ENCODE measurements around the gene SLC12A3.

The SLC12A3 gene

DNA sequence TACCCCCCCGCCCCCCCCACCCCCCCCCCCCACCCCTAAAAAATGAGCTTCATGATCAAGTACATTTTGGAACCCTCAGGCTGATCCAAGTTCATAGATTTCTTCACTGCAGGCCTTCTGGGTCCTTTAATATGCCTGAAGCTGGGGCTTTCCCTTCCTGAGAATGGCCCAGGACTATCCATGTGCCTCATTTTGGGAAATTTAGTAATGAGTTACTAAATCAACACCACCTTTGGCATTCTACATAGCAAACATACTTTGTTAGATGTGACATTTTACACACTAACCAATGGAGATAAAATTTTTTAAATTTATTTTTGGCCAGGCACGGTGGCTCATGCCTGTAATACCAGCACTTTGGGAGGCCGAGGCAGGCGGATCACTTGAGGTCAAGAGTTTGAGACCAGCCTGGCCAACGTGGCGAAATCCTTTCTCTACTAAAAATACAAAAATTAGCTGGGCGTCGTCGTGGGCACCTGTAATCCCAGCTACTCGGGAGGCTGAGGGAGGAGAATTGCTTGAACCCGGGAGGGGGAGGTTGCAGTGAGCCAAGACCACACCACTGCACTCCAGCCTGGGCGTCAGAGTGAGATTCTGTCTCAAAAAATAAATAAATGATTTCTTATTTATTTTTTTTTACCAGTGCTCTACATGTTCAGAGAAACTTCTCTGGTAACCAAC lies 81.0 kb downstream of the SLC12A3 start:
- DNase-seq = no peak

DNA sequence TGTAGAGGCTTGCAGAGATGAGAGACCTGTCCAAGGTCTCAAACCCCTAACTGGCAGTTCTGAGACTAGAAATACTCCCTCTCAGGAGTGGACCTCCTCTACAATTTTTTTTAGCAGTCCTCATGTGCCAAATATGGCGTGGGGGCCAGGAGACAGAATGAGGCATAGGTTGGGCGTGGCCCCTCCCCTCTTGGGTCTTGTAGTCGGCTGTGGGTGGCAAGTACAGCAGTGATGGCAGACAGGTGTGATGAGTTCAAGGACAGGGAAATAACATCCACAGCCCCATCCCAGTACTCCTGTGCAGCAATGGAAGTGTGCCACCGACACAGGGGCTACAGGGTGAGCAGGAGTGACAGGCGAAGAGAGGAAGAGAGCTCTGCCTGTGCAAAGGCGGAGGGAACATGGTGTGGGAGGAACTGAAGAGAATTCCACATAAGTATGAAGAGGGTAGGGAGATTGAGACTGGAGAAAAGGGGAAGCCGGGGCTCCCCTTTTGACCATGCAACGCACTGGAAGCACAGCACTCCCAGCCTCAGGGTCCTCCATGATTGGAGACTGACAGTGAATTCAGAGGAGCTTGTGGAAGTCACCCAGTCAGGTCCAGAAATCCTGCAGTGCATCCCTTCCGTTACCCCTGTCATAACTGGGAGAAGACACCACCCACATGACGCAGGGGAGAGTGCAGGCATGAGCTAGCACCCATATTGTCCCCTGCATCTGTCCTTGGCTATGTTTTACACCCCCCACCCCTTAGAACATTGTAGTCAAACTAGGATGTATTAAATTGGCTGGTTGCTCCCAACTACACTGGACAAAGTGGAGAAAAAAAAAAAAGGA lies 82.0 kb downstream of the SLC12A3 start:
- no peak for DNase-seq

DNA sequence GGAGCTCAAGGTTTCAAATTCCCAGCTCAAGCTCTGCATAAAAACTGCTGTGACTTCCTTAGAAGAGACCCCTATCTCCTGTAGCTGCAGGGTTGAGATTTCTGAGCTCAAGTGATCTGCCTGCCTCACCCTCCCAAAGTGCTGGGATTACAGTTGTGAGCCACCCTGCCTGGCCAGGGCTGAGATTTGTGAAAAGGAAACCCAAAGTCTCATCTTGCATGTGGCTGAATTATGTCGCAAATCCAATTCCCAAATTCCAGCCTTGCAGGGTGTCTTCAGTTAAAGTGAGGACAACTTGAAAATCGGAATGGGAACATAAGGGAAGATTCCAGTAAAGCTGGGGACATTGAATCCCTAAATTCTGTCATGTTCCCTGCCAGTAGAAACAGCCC lies 82.6 kb downstream of the SLC12A3 start:
- no peak for DNase-seq

DNA sequence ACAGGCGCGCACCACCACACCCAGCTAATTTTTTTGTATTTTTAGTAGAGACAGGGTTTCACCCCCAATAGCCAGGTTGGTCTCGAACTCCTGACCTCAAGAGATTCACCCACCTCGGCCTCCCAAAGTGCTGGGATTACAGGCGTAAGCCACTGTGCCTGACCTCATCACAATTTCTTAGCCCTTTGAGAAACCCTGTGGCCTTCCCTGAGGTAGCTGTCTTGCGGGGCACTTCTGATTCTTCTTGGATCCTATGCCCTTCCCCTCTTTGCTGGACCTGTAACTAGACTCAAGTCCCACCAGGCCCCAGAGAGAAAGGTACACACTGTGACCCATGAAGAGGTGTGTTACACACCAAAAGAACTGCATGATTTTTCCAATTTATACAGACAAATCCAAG lies 83.2 kb downstream of the SLC12A3 start:
- DNase-seq = no peak

DNA sequence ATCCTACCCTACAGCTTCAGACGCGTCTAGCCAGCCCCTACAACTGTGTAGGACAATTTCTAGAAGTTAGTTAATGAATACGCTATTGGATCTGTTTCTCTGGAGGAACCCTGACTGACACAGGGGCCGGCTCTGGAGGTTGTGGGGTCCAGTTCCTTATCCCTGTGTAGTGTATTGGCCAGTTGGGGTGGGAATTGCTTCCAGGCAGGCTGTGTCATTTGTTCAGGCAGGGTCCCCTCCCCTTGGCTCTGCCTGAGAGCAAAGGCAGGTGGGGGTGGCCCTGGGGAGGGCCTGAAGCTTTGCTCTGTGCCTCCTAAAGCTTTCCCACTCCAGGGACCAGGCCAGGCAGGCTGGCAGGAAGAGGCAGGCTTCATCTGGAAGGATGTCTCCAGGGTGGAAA lies 85.0 kb downstream of the SLC12A3 start:
- DNase-seq = no peak

DNA sequence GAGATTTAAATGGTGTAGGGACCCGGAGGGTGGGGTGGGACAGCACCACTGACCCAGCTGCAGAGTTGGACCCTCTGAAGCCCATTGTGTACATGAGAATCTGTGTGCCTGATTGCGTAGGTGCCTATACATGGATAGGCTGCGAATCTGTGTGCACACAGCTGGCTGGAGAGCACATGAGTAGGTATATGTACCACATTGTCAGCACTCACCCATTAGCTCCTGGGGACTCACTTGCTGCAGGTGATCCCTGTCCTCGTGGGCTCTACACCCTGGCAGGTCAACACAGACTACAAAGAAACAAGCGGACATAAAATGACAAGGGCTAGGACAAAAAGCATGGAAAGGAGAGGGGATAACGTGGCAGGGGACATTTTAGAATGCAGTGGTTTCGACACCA lies 85.4 kb downstream of the SLC12A3 start:
- no peak for DNase-seq

DNA sequence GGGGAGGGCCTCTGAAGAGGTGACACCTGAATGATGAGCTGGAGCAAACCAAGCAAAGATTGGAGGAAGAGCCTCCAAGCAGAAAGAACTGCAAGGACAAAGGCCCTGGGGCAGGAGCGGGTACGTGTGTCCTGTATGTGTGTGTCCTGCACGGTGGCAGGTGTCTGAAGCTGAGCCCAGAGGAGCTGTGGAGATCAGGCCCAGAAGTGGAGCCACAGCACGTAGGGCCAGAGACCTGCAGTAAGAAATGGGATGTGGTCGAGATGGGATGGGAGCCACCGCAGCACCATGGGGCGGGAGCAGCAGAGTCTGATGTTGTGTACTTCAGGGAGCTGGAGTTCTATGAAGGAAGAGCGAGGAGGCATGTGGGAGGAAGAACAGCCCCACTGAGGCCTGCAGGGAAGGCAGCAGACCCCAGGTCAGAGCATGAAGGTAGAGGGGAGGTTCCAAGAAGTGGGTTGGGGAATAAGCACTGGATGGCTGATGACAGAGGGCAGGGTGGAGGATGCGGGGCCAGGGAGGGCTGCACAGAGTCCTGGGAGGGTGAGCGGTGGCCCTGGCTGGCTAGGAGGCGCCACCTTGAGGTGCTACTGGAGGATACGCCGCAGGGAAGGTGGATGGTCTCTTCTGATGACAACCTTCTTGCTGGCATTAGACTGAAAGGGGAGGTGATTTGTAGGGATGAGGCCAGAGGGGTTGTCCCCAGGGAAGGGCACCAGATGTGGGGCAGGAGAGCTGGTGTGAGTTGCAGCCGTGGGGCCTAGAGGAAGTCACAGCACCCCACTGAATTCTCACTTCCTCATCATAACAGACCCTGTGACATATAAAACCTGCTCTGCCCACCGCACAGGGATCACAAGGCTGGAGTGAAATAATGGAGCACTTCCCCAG lies 86.1 kb downstream of the SLC12A3 start:
- DNase-seq = peak; percentile 32

DNA sequence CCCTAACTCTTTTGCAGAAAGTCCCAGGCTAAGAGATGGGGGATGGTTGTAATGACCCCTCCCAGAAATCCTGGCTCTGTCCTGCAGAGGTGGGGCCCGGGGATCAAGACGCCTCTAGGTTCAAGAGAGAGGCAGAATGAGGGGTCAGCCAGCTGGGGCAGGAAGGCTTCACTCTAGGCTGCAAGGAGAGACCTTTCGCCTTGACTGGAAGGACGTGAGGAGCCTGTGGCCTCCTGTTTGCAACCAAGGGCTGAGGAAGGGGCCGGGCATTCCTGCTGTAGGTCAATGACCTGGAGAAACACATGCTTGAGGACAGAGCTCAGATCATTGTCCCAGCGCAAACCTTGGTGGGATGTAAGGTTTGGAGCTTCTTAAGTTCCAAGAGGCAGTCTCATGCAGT lies 88.0 kb downstream of the SLC12A3 start:
- no peak for DNase-seq

DNA sequence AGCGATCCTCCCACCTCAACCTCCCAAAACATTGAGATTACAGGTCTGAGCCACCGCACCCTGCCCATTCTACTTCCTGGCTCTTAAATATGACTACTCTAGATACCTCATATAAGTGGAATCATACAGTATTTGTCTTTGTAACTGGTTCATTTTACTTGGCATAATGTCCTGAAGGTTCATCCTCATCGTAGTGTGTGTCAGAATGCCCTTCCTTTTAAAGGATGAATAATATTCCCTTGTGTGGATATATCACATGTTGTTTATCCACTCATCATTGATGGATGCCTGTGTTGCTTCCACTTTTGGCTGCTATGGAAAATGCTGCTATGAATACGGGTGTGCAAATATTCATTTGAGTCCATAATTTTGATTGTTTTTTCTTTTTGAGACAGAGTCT lies 91.1 kb downstream of the SLC12A3 start:
- DNase-seq = no peak

DNA sequence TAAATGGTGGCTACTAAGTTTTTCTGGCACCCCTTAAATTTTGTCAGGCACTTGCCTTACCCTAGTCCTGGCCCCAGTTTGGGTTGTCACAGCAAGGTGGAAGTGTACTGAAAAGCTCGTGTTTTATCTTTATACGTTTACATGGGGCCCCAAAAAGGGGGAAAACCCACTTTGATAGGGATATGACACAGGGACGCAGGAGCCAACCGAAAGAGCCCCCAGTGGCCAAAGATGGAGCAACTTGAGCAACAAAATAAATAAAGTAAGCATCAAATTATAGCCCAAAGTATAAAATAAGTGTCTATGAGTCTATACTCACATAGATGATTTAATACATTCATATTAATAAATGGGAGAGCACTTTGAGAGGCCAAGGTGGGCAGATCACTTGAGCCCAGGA lies 91.7 kb downstream of the SLC12A3 start:
- DNase-seq = no peak

DNA sequence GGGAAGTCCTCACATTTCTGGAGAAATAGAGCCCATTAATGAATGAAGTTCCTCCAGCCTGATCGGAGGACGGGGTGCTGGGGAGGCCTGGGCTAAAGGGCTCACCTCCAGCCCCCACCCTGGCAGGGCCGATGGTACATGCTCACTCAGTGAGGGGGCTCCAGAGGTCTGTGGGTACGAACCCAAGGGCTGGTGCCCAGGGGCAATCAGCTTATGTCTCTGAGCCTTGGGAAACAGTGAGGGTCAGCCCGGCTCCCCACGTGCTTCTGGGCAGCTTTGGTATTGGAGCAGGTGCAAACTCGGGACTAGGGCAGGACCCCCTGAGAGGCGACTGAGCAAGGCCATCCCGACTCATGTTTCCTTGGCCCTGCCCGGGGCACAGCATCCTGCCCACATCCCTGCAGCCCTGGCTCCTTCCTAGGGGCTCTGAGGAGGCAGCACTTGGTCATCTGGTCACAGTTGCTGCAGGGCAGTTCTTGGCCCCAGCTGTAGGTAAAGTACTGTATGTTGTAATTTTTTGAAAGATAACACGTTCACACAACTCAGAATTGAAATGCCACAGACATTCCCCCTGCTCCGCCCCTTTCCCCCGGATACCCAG lies 95.8 kb downstream of the SLC12A3 start:
- no peak for DNase-seq

DNA sequence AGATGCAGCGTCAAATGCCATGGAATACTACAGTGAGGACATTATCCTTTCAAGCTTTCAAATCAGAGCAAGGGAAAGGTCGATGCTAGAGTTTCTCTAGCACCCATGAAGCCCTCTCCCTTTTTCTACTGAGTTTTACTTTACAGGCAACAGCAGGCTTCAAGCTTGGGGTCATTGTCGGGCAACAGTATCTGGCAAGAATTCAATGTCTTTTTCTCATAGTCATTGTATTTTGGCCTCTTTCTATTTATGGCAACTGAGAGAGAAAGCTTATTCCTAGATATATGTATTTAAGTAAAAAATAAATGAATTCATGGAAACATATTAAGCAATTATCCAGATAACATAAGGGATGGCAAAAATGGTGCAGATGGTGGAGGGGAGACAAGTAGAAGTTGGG lies 96.4 kb downstream of the SLC12A3 start:
- DNase-seq = no peak

DNA sequence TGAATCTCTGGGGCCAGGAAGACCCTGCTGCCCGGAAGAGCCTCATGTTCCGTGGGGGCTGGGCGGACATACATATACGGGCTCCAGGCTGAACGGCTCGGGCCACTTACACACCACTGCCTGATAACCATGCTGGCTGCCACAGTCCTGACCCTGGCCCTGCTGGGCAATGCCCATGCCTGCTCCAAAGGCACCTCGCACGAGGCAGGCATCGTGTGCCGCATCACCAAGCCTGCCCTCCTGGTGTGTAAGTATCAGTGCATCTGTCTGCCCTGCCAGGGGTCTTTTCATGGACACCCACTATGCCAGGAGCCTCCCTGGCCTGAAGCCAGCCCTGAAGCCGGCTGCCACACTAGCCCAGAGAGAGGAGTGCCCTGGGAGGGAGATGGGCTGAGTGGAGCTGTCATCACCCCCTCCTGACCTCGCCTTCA lies 96.9 kb downstream of the SLC12A3 start, which contains the start of gene CETP:
Gene CETP (plus strand): TSS at position 100 of the 431 bp plus-strand sequence. CDS start 30 bp downstream, at position 130.
- DNase-seq = no peak

DNA sequence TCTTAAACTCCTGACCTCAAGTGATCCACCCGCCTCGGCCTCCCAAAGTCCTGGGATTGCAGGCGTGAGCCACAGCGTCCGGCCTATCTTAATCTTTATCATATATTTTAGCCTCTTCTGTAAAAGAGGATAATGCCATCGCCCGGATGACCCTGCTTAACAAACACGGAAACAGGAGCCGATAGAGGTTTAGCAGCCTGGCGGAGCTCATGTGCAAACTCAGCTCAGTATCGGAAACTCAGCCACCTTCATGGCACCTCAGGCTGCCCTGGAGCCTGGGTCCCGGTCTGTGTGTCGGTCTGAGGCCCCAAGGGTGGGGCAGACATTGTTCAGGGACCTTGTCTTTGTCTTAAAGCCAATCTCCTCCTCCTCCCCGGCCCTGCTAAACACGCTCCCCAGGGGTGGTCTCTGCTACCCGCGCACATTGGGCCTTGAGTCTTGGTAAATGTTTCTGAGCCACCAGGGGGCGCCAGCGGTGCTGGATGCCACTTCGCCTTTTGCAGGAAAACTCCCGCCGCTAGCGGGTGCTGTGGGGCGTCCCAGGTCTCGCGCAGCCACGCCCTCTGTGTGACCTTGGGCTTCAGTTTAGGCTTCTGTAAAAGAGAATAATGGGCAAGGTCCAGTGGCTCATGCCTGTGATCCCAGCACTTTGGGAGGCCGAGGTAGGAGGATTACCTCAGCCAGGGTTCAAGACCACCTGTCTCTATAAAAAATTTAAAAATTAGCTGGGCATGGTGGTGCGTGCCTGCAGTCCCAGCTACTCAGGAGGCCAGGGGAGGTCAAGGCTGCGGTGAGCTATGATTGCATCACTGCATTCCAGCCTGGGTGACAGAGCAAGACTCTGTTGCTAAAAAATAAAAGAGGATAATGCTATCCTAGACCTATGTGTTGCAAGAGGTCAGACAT lies 99.5 kb downstream of the SLC12A3 start:
- DNase-seq = peak; percentile 91

Data from hematopoietic multipotent progenitor cell treated with erythropoietin and hydrocortisone succinate and interleukin-3 and kit ligand, for 8 days (in vitro differentiated cells).